ENCODE measurements around the gene LY9. TPM values are rescaled to one million over a fixed set of nuclear protein-coding genes. Genes with fewer than 3 reads are reported as not detected.

Gene LY9
- total and polyA plus RNA-seq, 2 of the 13 experiments (the other 11 are each of a cell fraction or from before 2014, with no cell fraction given): not detected

DNA sequence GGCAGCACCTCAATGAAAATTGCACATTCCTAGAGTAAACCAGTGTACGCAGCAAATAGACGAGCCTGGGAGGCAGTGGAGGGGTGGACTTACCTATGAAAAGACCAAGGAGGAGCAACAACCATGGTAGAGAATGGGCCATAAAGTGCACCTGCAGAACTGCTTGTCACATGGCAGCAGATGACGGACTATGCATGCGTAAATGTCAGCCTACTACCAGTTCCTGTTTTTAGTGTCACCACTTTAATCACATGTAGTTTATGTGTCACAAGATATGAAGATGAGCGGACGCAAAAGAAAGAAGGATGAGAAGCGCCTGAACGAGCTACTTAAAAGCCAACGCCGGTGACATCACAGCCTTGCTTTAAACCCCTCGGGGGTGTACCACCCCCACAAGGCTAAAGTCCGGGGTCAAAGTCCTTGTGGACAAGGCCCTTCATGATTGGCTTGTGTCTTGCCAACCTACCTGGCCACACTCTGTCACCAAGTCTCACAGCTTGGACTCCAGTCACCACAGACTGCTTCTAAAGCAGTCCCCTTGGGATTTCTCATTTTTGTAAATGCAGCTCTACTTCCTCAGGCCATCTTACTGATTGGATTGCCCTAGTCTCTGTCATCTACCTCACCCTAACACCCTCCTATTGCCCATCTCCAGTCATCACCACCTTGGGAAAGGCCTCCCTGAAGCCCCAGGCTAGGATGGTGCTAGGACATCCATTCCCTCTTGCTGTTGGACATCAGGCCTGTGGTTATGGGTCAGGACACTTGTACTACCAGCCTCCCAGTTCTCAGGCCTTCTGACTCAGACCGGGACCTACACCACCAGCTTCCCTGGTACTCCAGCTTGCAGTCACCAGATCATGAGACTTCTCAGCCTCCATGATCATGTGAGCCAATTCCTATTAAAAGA lies 6.0 kb upstream of the LY9 start:
- in situ Hi-C loops (cut with HindIII; ENCODE audit: extremely low pct_ligation_motif_present, low pct_unique_long_range_greater_than_20kb) (no loop called here), intact Hi-C loops (cut with micrococcal nuclease; ENCODE audit: unreplicated experiment) (no loop called here)
- H3K4me3 ChIP-seq (replicated peaks in 1 of 3; ENCODE audit: insufficient read depth in 1 of 3, low read depth in 2 of 3, low read length in 3 of 3): no peak overlapping the region
- FAIRE-seq (no peak), DNase-seq (ENCODE audit: low spot score) (no peak), ATAC-seq (no peak)
- no peaks in the 10 kb centered on the region for H3K27me3 ChIP-seq (ENCODE audit: control insufficient read depth in 1 of 2, insufficient read depth in 2 of 2, low read length in 2 of 2)
- POLR2A ChIA-PET: no interaction called here
- H3K4me2 ChIP-seq (ENCODE audit: low read depth, low read length): no peak overlapping the region
- BruUV-seq (replicated peaks): no TSS peak
- no peaks in the 10 kb centered on the region for H3K4me1 ChIP-seq (ENCODE audit: insufficient read depth, low read length)
- H3K9me3 ChIP-seq (ENCODE audit: low read length): no peaks in the 10 kb centered on the region
- H3K79me2 ChIP-seq (ENCODE audit: insufficient read depth, low read length): no peaks in the 10 kb centered on the region
- H2AFZ ChIP-seq (ENCODE audit: low read length): no peak overlapping the region
- TF ChIP-seq SRSF1 (optimal IDR thresholded peaks at IDR 0.05; ENCODE audit: low read depth, low read length) (no peak), CREB1 (IDR thresholded peaks at IDR 0.05) (peak; percentile 33; the same call in 1 of the 2 replicates), CREB1 (CRISPR knock-in tag; IDR thresholded peaks at IDR 0.05) (no peak)
- H3K27ac ChIP-seq (ENCODE audit: extremely low read length, insufficient read depth, low read length): no peak overlapping the region
- H4K20me1 ChIP-seq (ENCODE audit: insufficient read depth, low read length): no peaks in the 10 kb centered on the region
- no peaks in the 10 kb centered on the region for H3K36me3 ChIP-seq (replicated peaks in 1 of 2; ENCODE audit: control insufficient read depth in 1 of 2, insufficient read depth in 2 of 2, low read length in 2 of 2)
- H3K9ac ChIP-seq (ENCODE audit: insufficient read depth, low read depth, low read length): no peak overlapping the region
- WGBS (ENCODE audit: low lambda C conversion rate): 58% methylated on average over 13 of the region's 13 CpGs
- CTCF ChIA-PET (ENCODE audit: low intra/inter-chr PET ratio, low total read pairs): no interaction called here

DNA sequence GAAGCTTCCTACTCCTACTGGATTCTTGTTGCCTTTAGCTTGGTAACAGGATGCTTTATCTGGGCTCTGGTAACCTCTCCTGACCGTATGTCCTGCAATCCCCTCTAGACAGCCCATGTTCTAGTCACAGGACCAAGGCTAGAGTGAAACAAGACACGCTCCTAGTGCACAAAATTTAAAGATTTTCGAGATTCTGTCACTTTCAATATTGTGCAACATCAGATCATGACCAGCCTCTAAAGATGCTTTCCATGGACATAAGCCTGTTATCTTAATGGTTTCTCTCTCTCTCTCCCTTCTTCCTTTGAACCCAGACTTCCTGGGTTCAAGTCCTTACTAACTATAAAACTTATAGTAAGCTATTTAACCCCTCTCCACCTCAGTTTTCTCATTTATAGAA lies 1.6 kb upstream of the LY9 start:
- H3K4me1 ChIP-seq (ENCODE audit: insufficient read depth, low read length): no peaks in the 10 kb centered on the region
- intact Hi-C loops (cut with micrococcal nuclease; ENCODE audit: unreplicated experiment): no loop called here
- in situ Hi-C loops (cut with HindIII; ENCODE audit: extremely low pct_ligation_motif_present, low pct_unique_long_range_greater_than_20kb): no loop called here
- no peaks in the 10 kb centered on the region for H3K9me3 ChIP-seq (ENCODE audit: low read length)
- BruUV-seq (replicated peaks): no TSS peak
- no peaks in the 10 kb centered on the region for H3K79me2 ChIP-seq (ENCODE audit: insufficient read depth, low read length)
- H3K36me3 ChIP-seq (replicated peaks in 1 of 2; ENCODE audit: control insufficient read depth in 1 of 2, insufficient read depth in 2 of 2, low read length in 2 of 2): no peaks in the 10 kb centered on the region
- H3K27me3 ChIP-seq (ENCODE audit: control insufficient read depth in 1 of 2, insufficient read depth in 2 of 2, low read length in 2 of 2): no peaks in the 10 kb centered on the region; a peak in 1 of 5 replicates
- POLR2A ChIA-PET: no interaction called here
- H2AFZ ChIP-seq (ENCODE audit: low read length): no peak overlapping the region
- CTCF ChIA-PET (ENCODE audit: low intra/inter-chr PET ratio, low total read pairs): no interaction called here
- WGBS (ENCODE audit: low lambda C conversion rate): 3% methylated on average over 3 of the region's 3 CpGs
- DNase-seq (ENCODE audit: low spot score) (no peak), FAIRE-seq (no peak), ATAC-seq (no peak)
- H3K27ac ChIP-seq (ENCODE audit: extremely low read length, insufficient read depth, low read length): no peak overlapping the region
- TF ChIP-seq TBX3 (IDR thresholded peaks at IDR 0.05; ENCODE audit: borderline replicate concordance): no peak
- TF ChIP-seq CEBPB (IDR thresholded peaks at IDR 0.05; ENCODE audit: borderline replicate concordance, low read depth, low read length): peak; percentile 36; the same call in 1 of the 2 replicates
- H3K9ac ChIP-seq (ENCODE audit: insufficient read depth, low read depth, low read length): no peak overlapping the region
- no peaks in the 10 kb centered on the region for H4K20me1 ChIP-seq (ENCODE audit: insufficient read depth, low read length)
- H3K4me3 ChIP-seq (replicated peaks in 1 of 3; ENCODE audit: insufficient read depth in 1 of 3, low read depth in 2 of 3, low read length in 3 of 3): no peak overlapping the region
- no peak overlapping the region for H3K4me2 ChIP-seq (ENCODE audit: low read depth, low read length)

All from HepG2 (cell line).